T-helper 2 cell (primary cell): ENCODE measurements around the gene NR3C1.

Experiments used
- DNase-seq, 5 experiments: peaks; one replicate each; pipeline versions ENCODE4 v3.0.0 to v3.0.0-alpha.2; 2012 to 2022

The NR3C1 gene

DNA sequence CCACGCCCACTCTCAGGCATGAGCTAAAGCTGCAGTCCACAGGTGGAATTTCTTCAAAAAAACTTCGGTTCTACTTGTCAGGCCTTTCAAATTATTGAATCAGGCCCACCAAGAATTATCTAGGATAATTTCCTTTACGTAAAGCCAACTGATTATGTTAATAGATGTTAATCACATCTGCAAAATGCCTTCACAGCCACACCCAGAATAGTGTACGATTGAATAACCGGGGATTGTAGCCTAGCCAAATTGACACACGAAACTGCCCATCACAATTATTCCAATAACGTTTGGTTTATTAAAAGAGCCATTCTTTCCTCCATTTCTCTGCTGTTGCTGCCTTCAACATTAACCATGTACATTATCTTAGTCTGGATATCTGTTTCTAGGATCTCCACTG is 148.7 kb downstream of the NR3C1 start:
- no peak for DNase-seq

GRCh38 chr5:143251946-143252345 is 151.5 kb downstream of the NR3C1 start:
- no peak for DNase-seq

- DNase-seq, result no peak
Observed at GRCh38 chr5:143251190-143251589, 152.3 kb downstream of the NR3C1 start.

GRCh38 chr5:143249851-143250250 is 153.6 kb downstream of the NR3C1 start:
- DNase-seq, result no peak

DNA sequence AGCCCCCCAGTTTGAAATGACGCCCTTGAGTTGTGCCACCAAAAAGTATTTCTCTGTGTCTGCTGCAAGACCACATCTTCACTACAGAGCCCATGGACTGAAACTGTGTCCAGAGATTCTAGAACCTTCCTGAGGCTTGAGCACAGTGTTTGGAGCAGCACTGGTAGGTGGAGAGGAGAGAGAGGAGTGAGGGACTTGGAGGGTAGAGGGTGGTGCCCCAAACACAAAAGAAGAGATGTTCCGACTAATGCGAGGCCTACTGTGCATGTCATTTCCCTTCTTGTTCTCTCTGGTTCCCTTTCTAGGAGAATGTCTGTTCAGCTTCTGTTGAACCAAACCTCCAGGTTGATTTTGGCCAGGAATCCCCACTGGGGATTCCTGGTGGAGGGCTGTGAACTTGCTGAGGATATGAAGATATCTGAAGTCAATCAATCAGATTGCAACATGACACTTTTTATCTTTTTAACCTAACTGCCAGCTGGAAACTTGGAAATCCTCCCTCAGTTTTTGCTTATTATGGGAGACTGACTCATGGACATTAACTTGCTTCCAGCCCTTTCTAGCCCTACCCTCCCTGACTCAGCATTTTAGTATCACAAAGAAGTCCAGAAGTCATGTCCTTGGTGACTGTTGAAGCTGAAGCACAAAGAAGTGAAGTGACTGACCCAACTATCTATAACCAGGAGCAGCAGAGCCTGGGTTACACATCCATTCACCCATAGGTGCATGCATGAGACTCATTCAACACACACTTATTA is 154.5 kb downstream of the NR3C1 start:
- no peak for DNase-seq

DNA sequence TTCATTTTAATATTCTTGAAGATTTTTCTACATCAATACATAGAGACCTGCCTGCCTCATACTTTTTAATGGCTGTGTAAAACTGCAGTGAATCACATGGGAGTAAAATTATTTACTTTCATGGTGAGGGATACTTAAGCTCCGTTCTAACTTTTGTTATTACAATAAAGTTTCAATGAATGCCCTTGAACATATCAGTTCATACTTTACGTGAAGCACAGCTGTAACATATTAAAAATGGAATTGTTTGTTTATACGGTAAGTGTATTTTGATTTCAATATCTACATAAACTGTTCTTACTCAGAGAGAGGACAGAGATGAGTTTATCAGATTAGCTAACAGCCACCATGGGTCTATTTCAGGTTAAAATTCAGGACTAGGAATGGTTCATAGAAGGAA is 155.1 kb downstream of the NR3C1 start:
- DNase-seq, result no peak

- no peak for DNase-seq
Observed at GRCh38 chr5:143247134-143247815, 156.2 kb downstream of the NR3C1 start.

DNA sequence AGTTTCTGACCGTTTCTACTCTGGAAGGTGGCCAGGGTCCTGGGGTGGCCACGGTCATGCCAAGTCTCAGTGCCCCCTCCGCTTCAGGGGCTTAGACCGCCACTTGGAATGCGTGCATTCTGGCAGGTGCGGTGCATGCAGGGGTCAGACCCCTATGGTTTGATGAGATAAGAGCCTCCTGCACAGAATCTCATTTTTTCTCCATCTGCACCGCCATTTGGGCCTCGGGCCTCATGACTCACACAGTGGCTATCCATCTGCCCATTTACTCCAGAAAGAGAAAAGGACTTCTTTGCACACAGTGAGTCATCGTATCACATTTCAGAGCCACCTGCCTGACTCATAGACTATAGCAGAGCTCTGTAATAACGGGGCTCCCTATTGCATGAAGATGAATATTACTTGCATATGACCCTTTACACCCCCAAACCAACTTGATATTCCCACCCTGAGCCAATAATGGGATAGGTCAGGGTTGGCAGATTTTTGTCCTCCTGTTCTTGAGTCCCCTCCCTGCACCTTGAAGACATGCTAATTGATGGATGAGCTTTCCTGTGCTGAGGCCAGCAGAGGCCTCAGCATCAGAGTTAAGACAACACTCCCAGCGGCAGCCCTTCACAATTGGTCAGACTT is 157.4 kb downstream of the NR3C1 start:
- DNase-seq, result no peak

DNA sequence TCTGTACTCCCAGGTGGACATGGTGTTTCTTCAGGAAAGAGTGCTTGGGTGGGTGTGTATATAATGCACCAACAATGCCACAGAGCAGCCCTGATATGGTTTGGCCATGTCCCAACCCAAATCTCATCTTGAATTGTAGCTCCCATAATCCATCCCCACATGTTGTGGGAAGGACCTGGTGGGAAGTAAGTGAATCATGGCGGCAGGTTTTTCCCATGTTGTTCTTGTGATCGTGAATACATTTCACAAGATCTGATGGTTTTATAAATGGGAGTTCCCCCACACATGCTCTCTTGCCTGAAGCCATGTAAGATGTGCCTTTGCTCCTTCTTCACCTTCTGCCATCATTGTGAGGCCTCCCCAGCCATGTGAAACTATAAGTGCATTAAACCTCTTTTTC is 158.5 kb downstream of the NR3C1 start:
- no peak for DNase-seq

GRCh38 chr5:143244000-143244736 is 159.3 kb downstream of the NR3C1 start:
- no peak for DNase-seq

DNA sequence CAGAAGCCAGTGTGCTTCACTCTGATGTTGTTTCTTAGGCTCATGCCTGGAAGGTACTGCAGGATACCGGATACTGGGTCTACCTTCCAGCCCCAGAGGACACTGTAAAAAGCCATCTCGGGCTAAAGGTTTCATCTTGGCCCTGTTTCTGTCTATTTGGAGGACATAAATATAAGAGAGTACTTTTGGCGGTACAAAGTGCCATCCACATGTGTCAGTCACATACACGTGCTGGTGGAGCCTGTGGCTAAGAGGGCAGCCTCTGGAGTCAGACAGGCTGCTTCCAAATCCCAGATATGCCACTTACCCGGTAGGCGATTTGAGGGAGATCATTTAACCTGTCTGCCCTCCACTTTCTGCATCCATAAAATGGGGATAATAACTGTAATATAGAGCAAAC is 160.4 kb downstream of the NR3C1 start:
- no peak for DNase-seq

DNA sequence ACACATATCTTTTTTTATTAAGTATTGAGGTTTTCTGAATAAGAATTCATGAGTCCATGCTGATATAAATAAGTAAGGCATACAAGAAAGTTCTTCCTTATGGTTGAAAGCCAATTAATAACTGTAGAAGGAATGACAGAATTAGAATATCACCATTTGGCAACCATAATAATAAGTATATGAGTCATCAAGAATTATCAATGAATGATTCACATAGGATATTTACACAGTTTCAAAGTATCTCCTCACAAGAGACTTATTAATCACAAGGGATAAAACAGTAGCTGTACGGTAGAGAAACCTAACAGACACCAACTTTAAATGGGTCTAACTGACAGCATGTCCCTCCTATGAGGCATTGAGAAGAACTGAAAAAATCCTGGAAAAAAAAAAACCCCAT is 161.6 kb downstream of the NR3C1 start:
- DNase-seq, result no peak

DNA sequence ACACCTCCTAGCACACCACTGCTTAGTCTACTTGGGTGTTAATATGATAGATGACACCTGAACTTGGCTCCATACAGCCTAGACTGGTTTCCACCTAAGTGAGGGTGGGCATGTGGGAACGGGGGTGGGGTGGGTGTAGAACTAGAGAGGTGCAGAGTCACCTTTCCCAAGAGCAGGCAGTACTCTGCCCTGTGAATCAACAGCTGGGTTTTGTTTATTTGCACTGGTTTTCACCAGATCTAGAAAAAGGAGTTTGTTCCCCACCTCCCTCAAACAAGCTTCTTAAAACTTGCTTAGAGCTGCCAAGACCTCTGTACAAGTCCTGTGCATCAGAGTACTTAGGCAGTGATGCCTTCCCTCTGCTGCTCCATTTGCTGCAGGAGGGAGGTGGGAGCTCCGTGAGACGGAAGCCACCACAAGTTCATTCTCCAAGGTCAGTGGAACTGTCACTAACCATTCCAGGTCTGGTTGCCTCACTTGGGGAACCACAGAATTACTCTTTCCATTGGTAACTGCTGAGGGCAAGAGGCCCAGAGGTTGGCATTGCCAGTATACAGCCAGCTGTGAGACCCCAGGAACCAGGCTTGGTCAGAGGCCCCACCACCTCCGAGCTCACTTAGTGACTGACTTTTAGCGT is 163.5 kb downstream of the NR3C1 start:
- no peak for DNase-seq

DNA sequence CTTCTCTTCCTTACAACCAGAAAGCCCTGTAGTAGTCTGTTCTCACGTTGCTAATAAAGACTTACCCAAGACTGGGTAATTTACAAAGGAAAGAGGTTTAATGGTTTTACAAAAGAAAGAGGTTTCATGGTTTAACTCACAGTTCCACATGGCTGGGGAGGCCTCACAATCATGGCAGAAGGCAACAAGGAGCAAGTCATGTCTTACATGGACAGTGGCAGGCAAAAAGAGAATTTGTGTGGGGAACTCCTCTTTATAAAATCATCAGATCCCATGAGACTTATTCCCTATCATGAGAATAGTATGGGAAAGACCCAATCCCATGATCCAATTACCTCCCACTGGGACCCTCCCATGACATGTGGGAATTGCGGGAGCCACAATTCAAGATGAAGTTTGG is 164.9 kb downstream of the NR3C1 start:
- no peak for DNase-seq

- DNase-seq, result no peak
Observed at GRCh38 chr5:143237664-143238063, 165.8 kb downstream of the NR3C1 start.

DNA sequence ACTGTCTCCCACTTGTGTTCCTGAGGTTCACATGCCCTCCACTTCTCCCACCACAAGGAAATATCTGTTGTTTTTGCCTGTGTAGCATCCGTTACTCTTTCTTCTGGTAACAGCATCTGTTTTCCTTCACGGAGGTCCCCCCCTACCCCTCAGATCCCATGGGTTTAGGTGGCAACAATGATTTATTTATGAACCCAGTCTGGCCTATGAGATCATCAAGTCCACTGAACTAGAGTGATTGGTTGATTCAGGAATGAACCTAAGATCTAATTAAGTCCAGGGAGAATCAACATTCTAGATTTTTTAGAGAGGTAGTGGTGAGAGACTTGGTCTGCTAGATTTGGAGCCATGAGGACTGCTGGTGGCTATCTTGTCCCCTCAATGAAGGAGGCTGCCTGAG is 166.8 kb downstream of the NR3C1 start:
- DNase-seq, result no peak

- no peak for DNase-seq
Observed at GRCh38 chr5:143235423-143235822, 168.1 kb downstream of the NR3C1 start.

GRCh38 chr5:143234162-143234842 is 169.2 kb downstream of the NR3C1 start:
- DNase-seq, result no peak

DNA sequence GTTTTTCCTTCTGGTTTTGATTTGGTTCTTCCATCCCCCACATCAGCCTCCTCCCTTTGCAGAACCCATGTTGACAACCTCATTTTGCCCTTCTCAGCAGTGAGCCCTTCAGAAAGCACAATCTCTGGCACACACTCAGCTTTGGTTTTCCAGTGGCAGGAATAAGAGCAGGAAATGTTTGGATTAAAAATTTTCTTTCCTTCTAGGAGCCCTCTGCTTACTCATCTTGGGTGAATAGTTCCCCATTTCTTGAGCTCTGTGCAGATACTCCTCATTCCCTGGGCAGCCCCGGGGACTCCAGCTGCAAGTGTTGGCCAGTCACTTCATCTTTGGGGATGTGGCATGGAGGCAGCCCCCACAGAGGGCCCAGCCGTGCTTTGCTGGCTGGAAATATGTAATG is 170.5 kb downstream of the NR3C1 start:
- DNase-seq, result no peak

GRCh38 chr5:143231973-143232812 is 171.3 kb downstream of the NR3C1 start:
- no peak for DNase-seq

GRCh38 chr5:143231416-143231815 is 172.1 kb downstream of the NR3C1 start:
- DNase-seq, result no peak
